KMS-11 (cell line): Measurements from ENCODE around the gene MEGF11.

Source experiments
- H2AFZ ChIP-seq: fragments of 200-600 bp; sonication (generic); 2 replicates; pipeline ENCODE4 v1.6.1; 2016; ENCODE audit warnings: antibody characterized with exemption, mixed run types, low read depth
- H3K27ac ChIP-seq: fragments of 200-600 bp; sonication (generic); 2 replicates; pipeline ENCODE4 v1.6.1; 2016; ENCODE audit warnings: mild to moderate bottlenecking, mixed run types
- H3K27me3 ChIP-seq: fragments of 200-600 bp; sonication (generic); 2 replicates; pipeline ENCODE4 v1.6.1; 2017; ENCODE audit warnings: mild to moderate bottlenecking, low read depth, mixed run types, moderate library complexity; ENCODE audit not compliant: insufficient read depth
- H3K36me3 ChIP-seq: fragments of 200-600 bp; sonication (generic); 2 replicates; pipeline ENCODE4 v1.6.1; 2017; ENCODE audit warnings: mild to moderate bottlenecking, mixed run types; ENCODE audit not compliant: insufficient read depth
- H3K4me1 ChIP-seq: fragments of 200-600 bp; sonication (generic); 2 replicates; pipeline ENCODE4 v1.6.1; 2016; ENCODE audit warnings: mild to moderate bottlenecking, low read depth, mixed run types; ENCODE audit not compliant: poor library complexity, severe bottlenecking
- H3K4me2 ChIP-seq: fragments of 200-600 bp; sonication (generic); 2 replicates; pipeline ENCODE4 v1.7.0; 2016; ENCODE audit warnings: mild to moderate bottlenecking, mixed run types
- H3K4me3 ChIP-seq: fragments of 200-600 bp; sonication (generic); IDR thresholded peaks from 2 replicates; pipeline ENCODE4 v1.6.1; 2017; ENCODE audit warnings: low read depth, low read length, mixed read lengths; ENCODE audit not compliant: insufficient read depth
- H3K79me2 ChIP-seq: fragments of 200-600 bp; sonication (generic); 2 replicates; pipeline ENCODE4 v1.6.1; 2016; ENCODE audit warnings: low read depth, mixed run types; ENCODE audit not compliant: insufficient read depth
- H3K9ac ChIP-seq: fragments of 200-600 bp; sonication (generic); 2 replicates; pipeline ENCODE4 v1.6.1; 2016; ENCODE audit warnings: mild to moderate bottlenecking, mixed run types
- H4K20me1 ChIP-seq: fragments of 200-600 bp; sonication (generic); 2 replicates; pipeline ENCODE4 v1.6.1; 2016; ENCODE audit warnings: mild to moderate bottlenecking, mixed run types; ENCODE audit not compliant: insufficient read depth
- CTCF ChIP-seq: fragments of 200-600 bp; sonication (generic); conservative IDR thresholded peaks from 2 replicates; pipeline ENCODE4 v1.6.1; 2017; ENCODE audit warnings: low read depth, mild to moderate bottlenecking, antibody characterized with exemption, low read length, moderate library complexity, mixed read lengths

Gene MEGF11

GRCh38 chr15:66164788-66165187 lies 88.8 kb downstream of the MEGF11 start:
- Histone ChIP-seq H2AFZ (no peak overlapping the region), H3K4me3 (no peak overlapping the region), H3K79me2 (no peaks in the 10 kb centered on the region), H3K27ac (no peak overlapping the region), H4K20me1 (no peaks in the 10 kb centered on the region), H3K9ac (no peak overlapping the region), H3K27me3 (no peaks in the 10 kb centered on the region), H3K4me2 (no peak overlapping the region), H3K36me3 (no peaks in the 10 kb centered on the region), H3K4me1 (no peaks in the 10 kb centered on the region)
- TF ChIP-seq CTCF = no peak

DNA sequence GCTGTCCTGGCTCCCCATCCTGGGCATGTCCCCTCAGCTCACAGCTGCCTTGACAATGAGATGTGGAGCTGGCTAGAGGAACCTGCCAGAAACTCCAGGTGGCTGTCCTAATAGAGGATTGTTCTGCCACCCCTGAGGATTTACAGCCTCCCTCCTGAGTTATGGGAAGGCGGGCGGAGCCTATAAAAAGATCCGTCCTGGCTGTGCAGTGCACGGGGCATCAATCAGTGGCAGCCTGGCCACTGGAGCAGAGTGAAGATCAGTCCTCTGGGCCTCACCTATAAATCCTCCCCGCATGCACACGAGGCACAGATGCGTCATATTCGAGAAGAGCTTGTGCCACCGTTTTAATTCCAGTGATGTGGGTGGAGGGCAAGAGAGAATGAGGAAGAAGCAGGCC lies 90.0 kb downstream of the MEGF11 start:
- H3K27me3 ChIP-seq = no peaks in the 10 kb centered on the region
- no peak overlapping the region for H3K9ac ChIP-seq
- no peak overlapping the region for H3K4me2 ChIP-seq
- no peak for TF ChIP-seq CTCF
- no peak overlapping the region for H2AFZ ChIP-seq
- H3K27ac ChIP-seq = no peak overlapping the region
- H3K4me3 ChIP-seq = no peak overlapping the region
- H3K4me1 ChIP-seq = no peaks in the 10 kb centered on the region
- H3K36me3 ChIP-seq = no peaks in the 10 kb centered on the region
- H3K79me2 ChIP-seq = no peaks in the 10 kb centered on the region
- H4K20me1 ChIP-seq = no peaks in the 10 kb centered on the region

DNA sequence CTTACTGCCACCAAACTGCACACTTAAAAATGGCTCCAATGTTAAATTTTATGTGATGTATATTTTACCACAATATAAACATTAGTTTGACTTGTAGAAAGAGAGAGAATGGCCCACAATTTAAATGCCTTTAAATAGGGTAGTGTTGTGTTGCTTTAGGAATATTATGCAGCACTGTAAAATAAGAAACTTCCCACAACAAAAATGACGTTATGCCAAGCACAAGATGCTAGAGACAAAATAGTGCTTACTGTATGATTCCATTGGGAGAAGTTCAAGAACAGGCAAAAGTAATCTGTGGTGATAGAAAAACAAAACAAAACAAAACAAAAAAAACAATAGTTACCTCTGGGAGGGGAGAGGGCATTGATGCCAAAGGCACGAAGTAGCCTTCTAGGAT lies 91.3 kb downstream of the MEGF11 start:
- no peak overlapping the region for H2AFZ ChIP-seq
- H3K36me3 ChIP-seq = no peaks in the 10 kb centered on the region
- H3K79me2 ChIP-seq = no peaks in the 10 kb centered on the region
- H3K4me2 ChIP-seq = no peak overlapping the region
- H3K4me3 ChIP-seq = no peak overlapping the region
- H4K20me1 ChIP-seq = no peaks in the 10 kb centered on the region
- H3K27me3 ChIP-seq = no peaks in the 10 kb centered on the region
- no peak overlapping the region for H3K9ac ChIP-seq
- H3K27ac ChIP-seq = no peak overlapping the region
- TF ChIP-seq CTCF = no peak
- H3K4me1 ChIP-seq = no peaks in the 10 kb centered on the region

GRCh38 chr15:66161575-66162118 lies 91.9 kb downstream of the MEGF11 start:
- Histone ChIP-seq H3K4me1 (no peaks in the 10 kb centered on the region), H2AFZ (no peak overlapping the region), H4K20me1 (no peaks in the 10 kb centered on the region), H3K4me2 (no peak overlapping the region), H3K79me2 (no peaks in the 10 kb centered on the region), H3K27ac (no peak overlapping the region), H3K9ac (no peak overlapping the region), H3K36me3 (no peaks in the 10 kb centered on the region), H3K27me3 (no peaks in the 10 kb centered on the region), H3K4me3 (no peak overlapping the region)
- no peak for TF ChIP-seq CTCF

GRCh38 chr15:66161108-66161507 lies 92.4 kb downstream of the MEGF11 start:
- TF ChIP-seq CTCF = no peak
- no peak overlapping the region for H3K4me2 ChIP-seq
- H3K27ac ChIP-seq = no peak overlapping the region
- H2AFZ ChIP-seq = no peak overlapping the region
- no peaks in the 10 kb centered on the region for H3K4me1 ChIP-seq
- H4K20me1 ChIP-seq = no peaks in the 10 kb centered on the region
- no peaks in the 10 kb centered on the region for H3K36me3 ChIP-seq
- H3K9ac ChIP-seq = no peak overlapping the region
- H3K79me2 ChIP-seq = no peaks in the 10 kb centered on the region
- no peaks in the 10 kb centered on the region for H3K27me3 ChIP-seq
- H3K4me3 ChIP-seq = no peak overlapping the region
